D721Med (cell line): ENCODE data around the gene BCR.

Experiments
- DNase-seq: peaks from one replicate; pipeline ENCODE4 v3.0.0; 2011; ENCODE audit warnings: low spot score; ENCODE audit not compliant: insufficient read length
- FAIRE-seq: peaks from 2 replicates; lab custom pipeline; 2011; peaks lifted over from hg19 to GRCh38; lab: Jason Lieb, UNC
- CTCF ChIP-seq: IDR thresholded peaks from 2 replicates; pipeline ENCODE4 v1.5.1; 2012; ENCODE audit warnings: mild to moderate bottlenecking, control low read depth; ENCODE audit not compliant: insufficient read depth; ENCODE audit errors: missing control alignments

The BCR gene

GRCh38 chr22:23199159-23199558 lies 18.9 kb downstream of the BCR start:
- DNase-seq (no peak), FAIRE-seq (no peak)
- no peak for TF ChIP-seq CTCF

GRCh38 chr22:23200898-23201297 lies 20.6 kb downstream of the BCR start:
- no peak for TF ChIP-seq CTCF
- FAIRE-seq (no peak), DNase-seq (no peak)

- DNase-seq: no peak
- TF ChIP-seq CTCF: no peak
- no peak for FAIRE-seq
These were observed 22.6 kb downstream of the BCR start for GRCh38 chr22:23202812-23203451.

- FAIRE-seq: no peak
These were observed 23.3 kb downstream of the BCR start for GRCh38 chr22:23203452-23204124.

GRCh38 chr22:23204125-23204488 lies 23.8 kb downstream of the BCR start:
- no peak for TF ChIP-seq CTCF
- no peak for DNase-seq
- no peak for FAIRE-seq

More at GRCh38 chr22:23203452-23204124, 23.3 kb downstream of the BCR start:
- DNase-seq: no peak
- no peak for TF ChIP-seq CTCF

- no peak for DNase-seq
- no peak for FAIRE-seq
- no peak for TF ChIP-seq CTCF
These were observed 24.3 kb downstream of the BCR start for GRCh38 chr22:23204541-23205157.
